ENCODE data around the gene LLGL2. TPM values are rescaled to one million over a fixed set of nuclear protein-coding genes. Genes with fewer than 3 reads are reported as not detected.

The LLGL2 gene
- total RNA-seq, 2 donors from 2014 or later, result 4.1 to 8.5 TPM

DNA sequence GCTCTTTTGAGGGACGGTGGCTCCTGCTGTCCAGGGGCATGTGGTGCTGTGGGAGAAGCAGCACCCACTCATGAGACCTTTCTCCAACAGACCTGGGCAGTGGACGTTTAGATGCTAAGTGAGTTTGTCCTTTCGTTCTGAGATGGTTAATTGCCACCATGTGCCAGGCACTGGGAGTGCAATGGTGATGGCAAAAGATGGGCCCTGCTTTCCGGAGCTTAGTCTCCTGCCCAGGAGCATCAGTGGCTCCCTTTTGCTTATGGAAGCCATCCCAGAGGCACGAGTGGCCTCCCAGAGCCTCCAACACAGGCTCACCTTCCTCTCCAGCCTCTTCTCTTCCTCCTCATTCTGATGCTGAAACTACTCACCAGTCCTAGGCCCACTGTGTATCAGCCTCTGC is 38.5 kb upstream of the LLGL2 start:
- TF ChIP-seq, protein P1, sequence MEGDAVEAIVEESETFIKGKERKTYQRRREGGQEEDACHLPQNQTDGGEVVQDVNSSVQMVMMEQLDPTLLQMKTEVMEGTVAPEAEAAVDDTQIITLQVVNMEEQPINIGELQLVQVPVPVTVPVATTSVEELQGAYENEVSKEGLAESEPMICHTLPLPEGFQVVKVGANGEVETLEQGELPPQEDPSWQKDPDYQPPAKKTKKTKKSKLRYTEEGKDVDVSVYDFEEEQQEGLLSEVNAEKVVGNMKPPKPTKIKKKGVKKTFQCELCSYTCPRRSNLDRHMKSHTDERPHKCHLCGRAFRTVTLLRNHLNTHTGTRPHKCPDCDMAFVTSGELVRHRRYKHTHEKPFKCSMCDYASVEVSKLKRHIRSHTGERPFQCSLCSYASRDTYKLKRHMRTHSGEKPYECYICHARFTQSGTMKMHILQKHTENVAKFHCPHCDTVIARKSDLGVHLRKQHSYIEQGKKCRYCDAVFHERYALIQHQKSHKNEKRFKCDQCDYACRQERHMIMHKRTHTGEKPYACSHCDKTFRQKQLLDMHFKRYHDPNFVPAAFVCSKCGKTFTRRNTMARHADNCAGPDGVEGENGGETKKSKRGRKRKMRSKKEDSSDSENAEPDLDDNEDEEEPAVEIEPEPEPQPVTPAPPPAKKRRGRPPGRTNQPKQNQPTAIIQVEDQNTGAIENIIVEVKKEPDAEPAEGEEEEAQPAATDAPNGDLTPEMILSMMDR (IDR thresholded peaks at IDR 0.05), result no peak
- Histone ChIP-seq H3K36me3 (peaks cover 5% of the 10 kb centered on the region), H3K9me3 (no peaks in the 10 kb centered on the region), H3K27me3 (no peaks in the 10 kb centered on the region), H3K4me3 (no peak overlapping the region), H3K27ac (no peak overlapping the region), H3K4me1 (peaks cover 0 to 72% of the 10 kb centered on the region in 2 donors)
- no peak for DNase-seq (ENCODE audit: low spot score)

- H3K9me3 ChIP-seq, result no peaks in the 10 kb centered on the region
- no peak for DNase-seq (ENCODE audit: low spot score)
- H3K27ac ChIP-seq, result no peak overlapping the region
- H3K27me3 ChIP-seq, result no peaks in the 10 kb centered on the region
- peaks cover 11% of the 10 kb centered on the region for H3K36me3 ChIP-seq
- H3K4me3 ChIP-seq, result no peak overlapping the region
- H3K4me1 ChIP-seq, result peaks cover 0 to 69% of the 10 kb centered on the region in 2 donors
- TF ChIP-seq, protein P1 (IDR thresholded peaks at IDR 0.05), result no peak
These were observed 38.0 kb upstream of the LLGL2 start for GRCh38 chr17:75487351-75488070.

DNA sequence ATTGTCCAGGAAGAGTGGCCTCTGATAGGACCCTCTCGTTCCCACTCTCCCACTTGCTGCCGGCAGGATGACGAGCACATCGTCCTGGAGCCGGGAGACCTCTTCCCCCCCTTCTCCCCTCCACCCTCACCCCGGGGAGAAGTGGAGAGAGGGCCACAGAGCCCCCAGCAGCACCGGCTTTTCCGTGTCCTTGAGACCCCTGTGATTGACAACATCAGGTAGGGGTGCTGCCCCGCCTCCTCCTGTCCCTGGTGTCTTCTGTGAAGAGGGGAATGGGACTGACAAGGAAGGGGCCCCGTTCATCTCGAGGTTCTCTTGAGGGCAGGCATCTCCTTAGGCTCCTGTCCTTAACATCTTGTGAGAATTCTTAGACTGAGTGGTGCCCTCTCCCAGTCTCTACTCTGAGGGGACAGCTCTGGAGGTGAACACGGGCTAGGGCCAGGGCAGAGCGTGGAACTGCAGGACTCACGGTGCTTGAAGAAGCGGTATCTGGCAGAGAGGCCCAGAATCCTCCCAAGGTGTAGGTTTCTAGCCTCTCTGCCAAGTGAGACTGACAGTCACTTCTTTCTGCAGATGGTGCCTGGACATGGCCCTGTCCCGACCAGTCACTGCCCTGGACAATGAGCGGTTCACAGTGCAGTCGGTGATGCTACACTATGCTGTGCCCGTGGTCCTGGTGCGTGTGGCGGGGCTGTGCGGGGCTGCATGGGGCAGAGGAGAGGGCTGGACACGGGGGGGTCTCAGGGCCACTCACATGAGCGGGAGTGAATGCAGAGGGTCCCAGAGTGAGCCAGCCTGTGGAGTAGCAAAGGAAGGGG is 36.6 kb upstream of the LLGL2 start:
- TF ChIP-seq, protein P1 (IDR thresholded peaks at IDR 0.05), result no peak
- H3K4me1 ChIP-seq, result peaks cover 0 to 55% of the 10 kb centered on the region in 2 donors
- H3K9me3 ChIP-seq, result no peaks in the 10 kb centered on the region
- no peaks in the 10 kb centered on the region for H3K27me3 ChIP-seq
- peaks cover 25% of the 10 kb centered on the region for H3K36me3 ChIP-seq
- no peak overlapping the region for H3K27ac ChIP-seq
- DNase-seq (ENCODE audit: low spot score), result no peak
- H3K4me3 ChIP-seq, result no peak overlapping the region

DNA sequence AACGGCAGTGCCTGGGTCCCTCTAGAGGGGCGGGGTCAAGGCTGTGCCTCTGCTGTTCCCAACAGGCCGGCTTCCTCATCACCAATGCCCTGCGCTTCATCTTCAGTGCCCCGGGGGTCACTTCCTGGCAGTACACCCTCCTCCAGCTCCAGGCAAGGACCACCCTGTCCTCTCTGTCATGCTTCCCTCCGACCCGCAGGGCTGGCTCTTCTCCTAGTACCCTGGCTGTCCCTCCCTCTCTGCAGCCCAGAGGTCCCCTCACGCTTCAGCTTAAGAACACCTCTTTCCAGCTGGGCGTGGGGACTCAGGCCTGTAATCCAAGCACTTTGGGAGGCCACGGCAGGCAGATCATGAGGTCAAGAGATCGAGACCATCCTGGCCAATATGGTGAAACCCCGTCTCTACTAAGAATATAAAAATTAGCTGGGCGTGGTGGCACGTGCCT is 36.0 kb upstream of the LLGL2 start:
- H3K9me3 ChIP-seq, result no peaks in the 10 kb centered on the region
- DNase-seq (ENCODE audit: low spot score), result no peak
- TF ChIP-seq, protein P1 (IDR thresholded peaks at IDR 0.05), result no peak
- peak overlapping the region in 1 of 2 donors; percentile 64 for H3K27ac ChIP-seq
- H3K4me1 ChIP-seq, result peaks cover 0 to 55% of the 10 kb centered on the region in 2 donors
- no peaks in the 10 kb centered on the region for H3K27me3 ChIP-seq
- H3K36me3 ChIP-seq, result peaks cover 30% of the 10 kb centered on the region
- H3K4me3 ChIP-seq, result no peak overlapping the region

DNA sequence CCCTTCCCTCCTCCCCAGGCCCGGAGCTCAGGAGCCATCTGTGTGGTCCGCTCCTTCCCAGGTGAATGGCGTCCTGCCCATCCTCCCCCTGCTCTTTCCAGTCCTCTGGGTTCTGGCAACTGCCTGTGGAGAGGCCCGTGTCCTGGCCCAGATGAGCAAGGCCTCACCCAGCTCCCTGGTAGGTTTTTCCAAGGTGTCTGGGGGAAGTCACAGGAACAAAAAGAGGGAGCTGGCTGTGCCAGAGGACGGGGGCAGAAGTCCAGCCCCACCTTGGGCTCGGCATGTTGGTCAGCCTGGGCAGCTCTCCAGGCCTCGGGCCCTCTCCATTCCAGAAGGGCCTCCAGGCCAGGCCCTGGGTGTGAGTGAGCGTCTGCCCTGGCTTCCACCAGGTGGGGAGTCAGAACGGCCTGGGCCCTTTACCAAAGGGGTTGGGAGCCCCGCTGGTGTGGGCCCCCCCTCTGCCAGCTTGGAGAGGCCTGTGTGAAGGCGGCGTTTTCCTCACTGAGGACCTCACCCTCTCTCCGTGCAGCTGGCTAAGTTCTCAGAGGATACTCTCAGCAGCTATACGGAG is 35.2 kb upstream of the LLGL2 start:
- TF ChIP-seq, protein P1 (IDR thresholded peaks at IDR 0.05), result no peak
- peaks cover 37% of the 10 kb centered on the region for H3K36me3 ChIP-seq
- no peaks in the 10 kb centered on the region for H3K9me3 ChIP-seq
- H3K4me3 ChIP-seq, result no peak overlapping the region
- DNase-seq (ENCODE audit: low spot score), result no peak
- H3K27me3 ChIP-seq, result no peaks in the 10 kb centered on the region
- H3K27ac ChIP-seq, result peak overlapping the region; percentile 52 to 64
- peaks cover 0 to 53% of the 10 kb centered on the region in 2 donors for H3K4me1 ChIP-seq

All from right atrium auricular region (tissue), 2 donors.